Activated T-cell treated with anti-CD3 and anti-CD28 coated beads, Interleukin-2, amount 50 U/mL, for 4 hours (primary cell): Measurements from ENCODE around the gene NAPB. TPM values are rescaled to one million over a fixed set of nuclear protein-coding genes. Genes with fewer than 3 reads are reported as not detected.
A peak's percentile ranks its signal among the peaks of the same experiment; 100 is the strongest.

ENCODE experiments used
- ATAC-seq, 2 donors: fragments of 200-7000 bp; cut with Tn5 transposase; one replicate each; pipeline ENCODE4 v1.10.0; 2021
- DNase-seq: peaks from one replicate; pipeline ENCODE4 v3.0.0-alpha.2; 2020
- H3K27me3 Mint-ChIP-seq: one replicate; pipeline ENCODE4 v1.8.0; 2021; ENCODE audit warnings: low read depth, mixed read lengths
- H3K36me3 Mint-ChIP-seq: one replicate; pipeline ENCODE4 v1.8.0; 2022; ENCODE audit warnings: mixed read lengths; ENCODE audit not compliant: insufficient read depth
- H3K4me1 Mint-ChIP-seq: one replicate; pipeline ENCODE4 v1.8.0; 2021; ENCODE audit warnings: low read depth, mixed read lengths
- H3K4me3 Mint-ChIP-seq: one replicate; pipeline ENCODE4 v1.8.0; 2021; ENCODE audit warnings: mild to moderate bottlenecking, moderate library complexity, mixed read lengths
- H3K9me3 Mint-ChIP-seq: one replicate; pipeline ENCODE4 v1.8.0; 2021; ENCODE audit warnings: mixed read lengths
- total RNA-seq, 3 donors: library from RNA; stranded (reverse); gene quantifications; one replicate each; pipeline ENCODE4 v1.2.1, GENCODE V29; 2021

NAPB gene
- total RNA-seq, 3 donors from 2014 or later: 2.5 to 5.2 (median 3.5) TPM

- no peaks in the 10 kb centered on the region for H3K36me3 Mint-ChIP-seq
- H3K27me3 Mint-ChIP-seq: no peaks in the 10 kb centered on the region
- no peaks in the 10 kb centered on the region for H3K9me3 Mint-ChIP-seq
- ATAC-seq: no peak
- H3K4me1 Mint-ChIP-seq: peaks cover 5% of the 10 kb centered on the region
- DNase-seq: no peak
- no peak overlapping the region for H3K4me3 Mint-ChIP-seq
Observed at GRCh38 chr20:23448167-23448566, 26.9 kb upstream of the NAPB start.

DNA sequence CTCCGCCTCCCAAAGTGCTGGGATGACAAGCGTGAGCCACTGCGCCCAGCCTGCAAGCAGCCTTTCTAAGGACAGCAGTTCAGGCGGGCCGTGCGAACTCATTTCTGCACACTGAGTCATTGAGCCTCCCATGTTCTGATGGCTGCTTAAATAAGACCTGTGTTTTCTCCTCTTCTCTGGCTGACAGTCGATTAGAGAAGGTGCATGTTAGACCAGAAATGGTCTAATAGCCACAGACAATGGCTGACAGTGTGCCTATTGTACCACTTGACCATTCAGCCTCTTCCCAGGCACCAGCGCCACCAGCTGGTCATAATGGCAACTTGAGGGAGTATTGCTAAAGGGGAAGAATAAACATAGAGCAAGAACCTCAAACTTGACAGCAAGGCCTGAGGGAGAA, 25.2 kb upstream of the NAPB start:
- ATAC-seq: no peak
- no peaks in the 10 kb centered on the region for H3K27me3 Mint-ChIP-seq
- no peak overlapping the region for H3K4me3 Mint-ChIP-seq

DNA sequence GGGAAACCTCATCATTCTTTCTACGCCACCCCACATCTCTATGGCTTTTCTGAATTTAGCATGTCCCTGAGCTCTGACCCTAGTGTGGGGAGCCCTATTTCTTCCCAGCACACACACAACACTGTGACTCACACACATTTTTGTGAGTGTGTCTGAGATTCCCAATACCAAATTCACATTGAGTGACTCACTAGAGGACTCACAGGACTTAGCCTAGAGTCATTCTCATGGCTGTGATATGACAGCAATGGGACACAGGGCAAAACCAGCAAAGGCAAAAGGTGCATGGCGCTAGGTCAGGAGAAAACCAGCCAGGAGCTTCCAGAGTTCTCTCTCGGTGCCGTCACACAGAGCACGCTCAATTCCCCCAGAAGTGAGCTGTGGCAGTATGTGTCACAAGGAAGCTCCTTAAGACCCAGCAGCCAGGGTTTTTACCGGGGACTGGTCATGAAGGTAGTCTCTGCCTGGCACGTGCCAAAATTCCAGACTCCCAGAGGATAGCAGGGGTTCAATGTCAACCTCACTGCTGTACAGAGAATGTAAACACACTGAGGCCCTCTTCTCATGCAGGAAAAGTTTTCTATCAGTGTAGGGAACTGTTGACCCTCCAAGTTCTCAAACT, 24.4 kb upstream of the NAPB start:
- DNase-seq (no peak), ATAC-seq (no peak)
- no peaks in the 10 kb centered on the region for H3K36me3 Mint-ChIP-seq
- H3K27me3 Mint-ChIP-seq: no peaks in the 10 kb centered on the region
- H3K4me3 Mint-ChIP-seq: no peak overlapping the region
- H3K4me1 Mint-ChIP-seq: peaks cover 5% of the 10 kb centered on the region
- no peaks in the 10 kb centered on the region for H3K9me3 Mint-ChIP-seq

More for the DNA sequence above, 25.2 kb upstream of the NAPB start:
- peaks cover 5% of the 10 kb centered on the region for H3K4me1 Mint-ChIP-seq
- H3K36me3 Mint-ChIP-seq: no peaks in the 10 kb centered on the region
- DNase-seq: no peak
- H3K9me3 Mint-ChIP-seq: no peaks in the 10 kb centered on the region

GRCh38 chr20:23444859-23445258, 23.6 kb upstream of the NAPB start:
- no peak overlapping the region for H3K4me3 Mint-ChIP-seq
- ATAC-seq: no peak
- H3K27me3 Mint-ChIP-seq: no peaks in the 10 kb centered on the region
- H3K9me3 Mint-ChIP-seq: no peaks in the 10 kb centered on the region
- peaks cover 4% of the 10 kb centered on the region for H3K4me1 Mint-ChIP-seq
- no peaks in the 10 kb centered on the region for H3K36me3 Mint-ChIP-seq
- DNase-seq: no peak

DNA sequence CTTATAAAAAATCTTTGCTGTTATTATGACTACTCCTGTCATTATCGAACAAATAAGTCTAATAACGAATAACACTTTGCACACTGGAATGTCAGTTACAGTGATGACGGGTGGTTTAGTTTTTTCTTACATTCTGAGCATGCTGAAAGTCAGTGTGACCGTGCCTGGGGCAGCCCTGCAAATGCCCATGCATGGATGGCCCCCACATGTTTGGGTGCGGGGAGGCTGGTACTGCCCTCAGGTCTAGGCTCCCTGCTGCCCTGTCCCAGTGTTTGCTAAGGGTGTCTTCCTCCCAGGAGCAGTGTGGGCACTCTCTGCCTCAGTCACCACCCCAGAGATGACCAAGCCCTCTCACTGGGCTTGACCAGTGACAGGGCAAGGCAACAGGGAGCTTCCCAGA, 21.1 kb upstream of the NAPB start:
- H3K36me3 Mint-ChIP-seq: no peaks in the 10 kb centered on the region

GRCh38 chr20:23441850-23442313, 20.6 kb upstream of the NAPB start:
- peak; percentile 43 for DNase-seq
- peak; percentile 55 to 79 for ATAC-seq
- no peaks in the 10 kb centered on the region for H3K36me3 Mint-ChIP-seq
- H3K4me1 Mint-ChIP-seq: no peaks in the 10 kb centered on the region
- H3K9me3 Mint-ChIP-seq: no peaks in the 10 kb centered on the region
- H3K4me3 Mint-ChIP-seq: no peak overlapping the region
- H3K27me3 Mint-ChIP-seq: no peaks in the 10 kb centered on the region

More for the DNA sequence above, 21.1 kb upstream of the NAPB start:
- no peaks in the 10 kb centered on the region for H3K27me3 Mint-ChIP-seq
- no peaks in the 10 kb centered on the region for H3K9me3 Mint-ChIP-seq
- no peak overlapping the region for H3K4me3 Mint-ChIP-seq
- ATAC-seq (no peak), DNase-seq (no peak)
- no peaks in the 10 kb centered on the region for H3K4me1 Mint-ChIP-seq

GRCh38 chr20:23440004-23440403, 18.7 kb upstream of the NAPB start:
- no peaks in the 10 kb centered on the region for H3K36me3 Mint-ChIP-seq
- no peak overlapping the region for H3K4me3 Mint-ChIP-seq
- ATAC-seq (no peak), DNase-seq (no peak)
- no peaks in the 10 kb centered on the region for H3K9me3 Mint-ChIP-seq
- no peaks in the 10 kb centered on the region for H3K27me3 Mint-ChIP-seq
- no peaks in the 10 kb centered on the region for H3K4me1 Mint-ChIP-seq

- Mint-ChIP-seq H3K27me3 (no peaks in the 10 kb centered on the region), H3K9me3 (no peaks in the 10 kb centered on the region), H3K4me3 (no peak overlapping the region), H3K36me3 (no peaks in the 10 kb centered on the region), H3K4me1 (no peaks in the 10 kb centered on the region)
- ATAC-seq (no peak), DNase-seq (no peak)
Observed at GRCh38 chr20:23438661-23439060, 17.4 kb upstream of the NAPB start.

DNA sequence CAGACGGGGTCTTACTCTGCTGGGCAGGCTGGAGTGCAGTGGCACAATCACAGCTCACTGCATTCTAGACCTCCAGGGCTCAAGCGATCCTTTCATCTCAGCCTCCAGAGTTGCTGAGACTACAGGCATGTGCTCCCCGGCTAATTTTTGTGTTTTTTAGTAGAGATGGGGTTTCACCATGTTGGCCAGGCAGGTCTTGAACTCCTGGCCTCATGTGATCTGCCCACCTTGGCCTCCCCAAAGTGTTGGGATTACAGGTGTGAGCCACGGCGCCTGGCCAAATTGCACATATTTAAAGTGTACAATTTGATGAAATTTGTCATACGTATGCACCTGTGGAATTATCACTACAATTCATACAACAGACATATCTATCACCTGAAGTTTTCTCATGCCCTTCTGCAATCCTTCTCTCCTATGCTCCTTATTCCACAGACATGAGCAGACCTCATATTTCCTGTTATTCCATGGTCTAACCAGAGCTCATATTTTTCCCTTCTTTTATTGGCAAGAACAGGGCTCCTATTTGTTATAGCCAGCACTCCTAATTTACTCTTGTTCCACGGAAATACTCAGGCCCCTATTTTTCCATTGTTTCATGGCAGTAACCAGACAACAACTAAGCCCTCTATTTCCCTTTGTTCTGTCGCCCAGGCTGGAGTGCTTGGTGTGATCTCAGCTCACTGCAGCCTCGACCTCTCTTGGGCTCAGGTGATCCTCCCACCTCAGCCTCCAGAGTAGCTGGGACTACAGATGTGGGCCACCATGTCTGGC, 16.0 kb upstream of the NAPB start:
- no peaks in the 10 kb centered on the region for H3K36me3 Mint-ChIP-seq
- no peak for DNase-seq
- H3K9me3 Mint-ChIP-seq: no peaks in the 10 kb centered on the region
- H3K27me3 Mint-ChIP-seq: no peaks in the 10 kb centered on the region
- H3K4me3 Mint-ChIP-seq: no peak overlapping the region
- H3K4me1 Mint-ChIP-seq: no peaks in the 10 kb centered on the region
- ATAC-seq: no peak

DNA sequence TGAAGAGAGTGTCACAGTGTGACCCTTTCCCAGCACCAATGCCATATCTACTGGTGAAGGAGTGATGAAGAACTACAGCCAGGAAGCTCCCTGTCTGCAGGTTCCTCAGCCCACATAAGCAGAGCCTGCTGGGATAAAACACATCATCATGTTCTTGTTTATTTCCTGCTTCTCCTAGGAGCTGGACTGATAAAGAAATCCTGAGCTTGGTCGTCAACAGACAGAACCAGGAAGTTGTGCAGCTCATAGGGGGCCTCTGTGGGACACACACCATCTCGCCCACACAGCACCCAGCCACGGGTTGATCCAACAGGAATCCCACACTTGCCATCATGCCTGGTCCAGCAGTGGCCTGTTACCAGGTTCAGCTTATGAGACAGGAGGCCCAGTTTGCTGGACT, 15.4 kb upstream of the NAPB start:
- H3K36me3 Mint-ChIP-seq: no peaks in the 10 kb centered on the region
- no peaks in the 10 kb centered on the region for H3K9me3 Mint-ChIP-seq
- no peaks in the 10 kb centered on the region for H3K27me3 Mint-ChIP-seq
- ATAC-seq: no peak
- DNase-seq: no peak
- no peak overlapping the region for H3K4me3 Mint-ChIP-seq
- H3K4me1 Mint-ChIP-seq: no peaks in the 10 kb centered on the region

DNA sequence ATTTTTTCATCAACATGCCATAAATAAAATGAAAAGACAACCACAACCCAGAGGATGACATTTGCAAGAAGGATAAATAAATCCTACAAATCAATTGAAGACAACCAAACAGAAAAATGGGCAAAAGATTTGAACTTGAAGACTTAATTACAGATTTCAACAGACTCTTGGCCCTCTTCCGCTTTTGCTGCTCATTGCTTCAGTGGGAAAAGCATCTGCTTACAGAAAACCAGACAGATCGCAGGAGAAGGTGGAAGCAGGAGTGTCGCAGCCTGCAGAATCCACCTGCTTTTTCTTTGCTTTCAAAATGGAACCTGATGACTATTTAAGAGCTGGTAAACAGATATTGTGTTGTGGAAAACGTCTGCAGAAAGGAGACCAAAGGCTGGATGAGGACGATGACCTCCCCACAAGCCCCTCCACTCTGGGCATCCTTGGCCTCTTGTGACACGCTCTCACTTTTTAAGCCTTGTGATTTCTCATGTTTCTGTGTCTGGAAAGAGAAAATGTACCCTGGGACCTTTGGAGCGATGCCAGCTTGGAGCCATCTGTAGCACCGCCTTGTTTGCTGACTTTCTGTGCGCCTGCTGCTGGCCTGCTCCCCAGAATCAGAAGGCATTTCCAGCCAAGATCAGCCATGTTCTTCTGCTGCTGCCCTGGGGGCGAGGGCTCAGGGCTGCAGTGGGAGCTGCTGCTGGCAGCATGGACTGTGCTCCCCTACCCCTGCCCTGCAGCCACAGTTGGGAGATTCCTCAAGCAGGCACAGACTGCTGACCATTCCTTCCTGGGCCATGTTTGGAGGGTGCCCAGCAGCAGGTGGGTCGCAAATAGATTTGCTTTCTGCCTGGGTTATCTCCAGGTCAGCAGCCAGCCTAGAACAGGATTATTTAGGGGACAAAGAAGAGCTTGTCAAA, 14.6 kb upstream of the NAPB start:
- no peaks in the 10 kb centered on the region for H3K27me3 Mint-ChIP-seq
- no peak overlapping the region for H3K4me3 Mint-ChIP-seq
- no peaks in the 10 kb centered on the region for H3K9me3 Mint-ChIP-seq
- DNase-seq (no peak), ATAC-seq (no peak)
- no peaks in the 10 kb centered on the region for H3K36me3 Mint-ChIP-seq
- H3K4me1 Mint-ChIP-seq: no peaks in the 10 kb centered on the region

DNA sequence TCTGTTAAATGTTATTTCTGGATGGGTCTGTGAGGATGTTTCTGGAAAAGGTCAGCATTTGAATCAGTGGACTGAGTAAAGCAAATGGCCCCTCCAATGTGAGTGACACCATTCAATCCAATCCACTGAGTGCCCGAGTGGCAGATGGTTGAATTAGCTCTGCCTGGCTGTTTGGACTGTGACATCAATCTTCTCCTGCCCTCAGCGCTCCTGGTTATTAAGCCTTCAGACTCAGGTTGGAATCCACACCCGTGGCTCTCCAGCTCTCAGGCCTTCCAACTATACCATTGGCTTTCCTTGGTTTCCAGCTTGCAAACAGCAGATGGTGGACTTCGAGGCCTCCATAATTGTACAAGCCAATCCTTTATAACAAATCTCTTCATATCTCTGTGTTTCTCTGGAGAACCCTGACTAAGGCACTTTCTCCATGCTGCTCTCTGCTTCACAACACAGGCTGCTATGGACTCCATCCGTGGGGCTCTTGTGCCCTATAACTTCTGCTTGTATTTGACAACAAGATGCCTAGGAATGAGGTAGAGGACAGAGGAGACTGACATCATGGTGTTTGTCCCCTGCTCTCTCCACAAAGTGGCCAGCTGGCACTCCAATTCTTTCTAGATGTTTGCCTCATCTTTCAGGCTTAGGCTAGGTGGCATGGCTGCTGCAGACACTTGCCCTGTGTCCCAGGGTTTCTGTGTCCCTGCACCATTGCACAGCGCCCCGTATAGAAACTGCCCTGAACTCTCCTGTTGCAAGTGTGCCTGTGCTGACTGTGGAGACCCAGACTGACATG, 13.4 kb upstream of the NAPB start:
- no peaks in the 10 kb centered on the region for H3K9me3 Mint-ChIP-seq
- ATAC-seq (no peak), DNase-seq (no peak)
- no peaks in the 10 kb centered on the region for H3K4me1 Mint-ChIP-seq
- H3K4me3 Mint-ChIP-seq: no peak overlapping the region
- no peaks in the 10 kb centered on the region for H3K27me3 Mint-ChIP-seq
- no peaks in the 10 kb centered on the region for H3K36me3 Mint-ChIP-seq

DNA sequence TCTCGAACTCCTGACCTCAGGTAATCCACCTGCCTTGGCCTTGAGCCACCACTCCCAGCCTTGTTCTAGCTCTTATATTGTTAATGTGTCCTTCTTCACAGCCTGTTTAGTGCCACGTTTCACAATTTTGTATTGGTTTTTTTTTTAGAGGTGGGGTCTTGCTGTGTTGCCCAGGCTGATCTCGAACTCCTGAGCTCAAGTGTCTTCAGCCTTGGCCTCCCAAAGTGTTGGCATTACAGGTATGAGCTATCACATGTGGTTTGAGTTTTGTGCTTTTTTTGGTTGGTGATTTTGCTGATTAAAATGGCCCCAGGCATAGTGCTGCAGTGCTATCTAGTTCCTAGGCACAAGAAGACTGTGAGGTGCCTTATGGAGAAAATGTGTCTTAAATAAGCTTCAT, 12.3 kb upstream of the NAPB start:
- Mint-ChIP-seq H3K4me1 (no peaks in the 10 kb centered on the region), H3K9me3 (no peaks in the 10 kb centered on the region), H3K36me3 (no peaks in the 10 kb centered on the region), H3K4me3 (no peak overlapping the region), H3K27me3 (no peaks in the 10 kb centered on the region)
- DNase-seq (no peak), ATAC-seq (no peak)

DNA sequence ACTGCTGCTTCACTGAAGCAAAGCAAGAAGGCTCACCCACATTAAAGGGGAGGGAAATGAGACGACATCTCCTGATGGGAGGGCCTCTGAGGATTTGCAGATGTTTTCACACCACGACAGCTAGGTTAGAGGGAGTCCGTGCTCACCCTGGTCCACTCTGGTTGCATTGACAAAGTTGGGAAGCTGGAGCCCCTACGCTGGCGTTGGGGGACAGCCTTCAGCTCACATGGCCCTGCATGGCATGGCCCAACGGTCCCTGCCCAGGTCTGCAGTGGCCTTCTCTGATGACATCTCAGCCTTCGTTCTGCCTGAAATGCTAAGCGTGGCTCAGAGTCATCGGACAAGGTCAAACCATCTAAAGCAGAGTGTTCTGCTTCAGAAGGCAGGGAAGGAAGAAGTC, 3.8 kb upstream of the NAPB start:
- Mint-ChIP-seq H3K4me1 (peaks cover 14% of the 10 kb centered on the region), H3K27me3 (peaks cover 7% of the 10 kb centered on the region), H3K36me3 (no peaks in the 10 kb centered on the region), H3K9me3 (no peaks in the 10 kb centered on the region), H3K4me3 (no peak overlapping the region)
- no peak for ATAC-seq
- no peak for DNase-seq
